HG02840 (cell line): ENCODE data around the gene SCARB1.

Experiments
- ATAC-seq: cut with Tn5 transposase; IDR thresholded peaks from one replicate; pipeline ENCODE4 v1.9.1; 2021; ENCODE audit warnings: mild to moderate bottlenecking, moderate library complexity, moderate number of reproducible peaks; ENCODE audit not compliant: unreplicated experiment, low FRiP score

The SCARB1 gene

DNA sequence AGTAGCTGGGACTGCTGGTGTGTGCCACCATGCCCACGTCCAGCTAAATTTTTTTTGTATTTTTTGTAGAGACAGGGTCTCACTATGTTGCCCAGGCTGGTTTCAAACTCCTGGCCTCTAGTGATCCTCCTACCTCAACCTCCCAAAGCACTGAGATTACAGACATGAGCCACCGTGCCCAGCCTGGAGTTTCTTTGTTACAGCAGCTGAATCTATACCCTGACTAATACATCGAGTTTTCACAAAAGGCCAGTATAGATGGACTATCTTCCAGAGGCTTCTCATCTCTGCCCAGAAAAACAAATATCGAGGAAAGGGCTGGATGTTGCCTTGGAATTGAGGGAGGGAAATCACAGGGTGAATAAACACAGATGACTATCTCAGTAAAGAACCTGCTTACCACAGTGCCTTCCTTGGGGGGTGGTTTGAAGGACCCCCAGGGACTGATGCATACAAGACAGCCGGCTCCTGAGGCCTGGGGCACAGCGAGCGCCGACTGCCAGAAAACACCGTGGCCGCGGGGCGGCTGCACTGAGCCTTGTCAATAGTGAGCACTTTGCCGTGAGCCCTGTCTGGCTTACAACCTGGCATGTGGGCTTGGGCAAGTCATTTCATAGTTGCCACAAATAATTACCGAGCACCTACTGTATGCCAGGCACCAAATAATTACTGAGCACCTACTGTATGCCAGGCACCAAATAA lies 111.9 kb downstream of the SCARB1 start:
- no peak for ATAC-seq

DNA sequence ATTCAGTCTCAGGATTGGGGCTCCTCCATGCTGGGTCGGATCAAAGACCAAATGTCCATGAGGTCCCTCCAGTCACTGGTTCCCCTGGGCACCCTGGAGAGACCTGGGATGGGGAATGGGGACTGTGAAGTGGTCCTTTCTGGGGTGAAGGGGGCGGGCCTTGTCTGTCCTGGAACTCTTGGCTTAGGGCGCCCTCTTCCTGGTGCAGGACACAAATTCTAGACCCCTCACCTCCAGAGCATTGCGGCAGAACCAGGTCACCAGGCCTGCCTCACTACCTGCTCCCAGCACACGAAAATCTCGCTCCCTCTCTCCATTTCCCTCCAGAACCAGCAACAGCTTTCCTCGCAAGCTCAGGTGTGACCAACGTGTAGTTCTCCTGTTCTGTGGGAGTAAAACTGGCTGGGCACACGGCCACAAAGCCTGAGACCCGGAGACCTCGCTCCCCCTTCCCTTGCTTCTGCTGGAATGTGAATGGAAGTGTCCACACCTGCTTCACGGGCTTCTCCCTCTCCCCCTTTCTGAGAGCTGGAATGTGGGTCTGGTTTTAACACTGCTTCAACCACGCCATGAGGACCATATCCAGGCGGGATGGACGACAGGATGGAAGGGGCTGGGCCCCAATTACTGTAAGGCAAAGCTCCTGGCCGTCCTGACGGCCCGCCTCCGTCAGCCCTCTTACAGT lies 112.7 kb downstream of the SCARB1 start:
- ATAC-seq, result no peak

DNA sequence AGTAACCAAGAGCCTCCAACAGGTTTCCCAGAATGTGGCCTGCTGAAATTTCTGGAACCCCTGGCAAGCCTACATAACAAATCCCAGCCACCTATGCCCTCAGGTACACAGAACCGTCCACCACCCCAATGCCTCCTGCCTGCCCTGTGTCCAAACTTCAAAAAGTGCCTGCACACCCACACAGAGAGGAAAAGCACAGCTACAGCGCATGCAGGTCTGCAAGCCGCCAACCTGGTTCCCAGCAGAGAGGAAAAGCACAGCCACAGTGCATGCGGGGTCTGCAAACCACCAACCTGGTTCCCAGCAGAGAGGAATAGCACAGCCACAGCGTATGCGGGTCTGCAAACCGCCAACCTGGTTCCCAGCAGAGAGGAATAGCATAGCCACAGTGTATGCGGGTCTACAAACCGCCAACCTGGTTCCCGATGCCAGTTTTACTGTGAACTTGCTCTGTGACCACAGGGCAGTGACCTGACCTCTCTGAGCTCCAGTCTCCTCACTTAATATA lies 113.5 kb downstream of the SCARB1 start:
- ATAC-seq, result no peak

DNA sequence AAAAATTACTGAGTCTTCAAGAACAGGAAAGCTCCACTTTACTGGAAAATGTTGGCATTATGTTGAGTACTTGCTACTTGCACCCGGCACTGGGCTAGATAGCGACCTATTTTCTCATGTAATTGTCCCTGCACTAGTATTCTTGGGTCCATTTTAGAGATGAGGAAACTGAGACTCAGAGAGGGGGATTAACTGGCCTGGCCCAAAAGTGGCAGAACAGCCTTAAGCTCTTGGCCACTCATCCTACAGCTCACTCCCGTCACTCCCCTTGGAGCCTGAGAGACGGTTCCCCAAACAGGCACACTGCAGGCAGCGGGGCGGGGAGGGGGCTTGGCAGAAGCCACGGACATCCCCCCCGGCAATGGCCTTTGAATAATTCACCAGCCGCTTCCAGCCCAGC lies 113.9 kb downstream of the SCARB1 start:
- no peak for ATAC-seq

DNA sequence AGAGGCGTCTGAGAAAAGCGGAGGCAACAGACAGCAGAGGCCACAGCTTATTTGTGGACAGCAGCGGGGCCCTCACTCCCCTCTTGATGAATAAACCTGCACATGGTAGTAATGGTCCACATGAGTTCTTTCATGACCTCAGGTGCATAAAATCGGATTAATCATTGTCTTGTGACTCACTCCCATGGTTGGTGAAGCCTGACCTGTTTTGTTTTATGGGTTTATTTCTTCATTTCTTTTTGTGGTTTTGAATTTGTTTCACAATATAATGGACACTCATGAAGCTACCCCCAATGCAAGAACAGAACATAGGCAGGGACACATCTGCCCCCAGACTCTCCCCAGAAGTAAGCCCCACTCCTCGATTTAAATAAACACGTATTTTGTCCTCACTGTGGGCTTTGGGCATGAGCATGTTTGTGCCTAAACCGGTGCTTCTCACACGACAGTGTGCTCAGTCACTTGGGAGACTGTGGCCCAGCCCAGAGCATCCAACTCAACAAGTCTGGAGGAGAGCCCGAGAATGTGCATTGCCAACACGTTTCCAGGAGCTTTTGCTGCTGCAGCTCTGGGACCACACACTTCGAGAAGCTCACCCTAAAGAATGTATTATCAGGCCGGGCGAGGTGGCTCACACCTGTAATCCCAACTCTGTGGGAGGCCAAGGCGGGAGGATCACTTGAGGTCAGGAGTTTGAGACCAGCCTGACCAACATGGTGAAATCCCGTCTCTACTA lies 116.1 kb downstream of the SCARB1 start:
- no peak for ATAC-seq

DNA sequence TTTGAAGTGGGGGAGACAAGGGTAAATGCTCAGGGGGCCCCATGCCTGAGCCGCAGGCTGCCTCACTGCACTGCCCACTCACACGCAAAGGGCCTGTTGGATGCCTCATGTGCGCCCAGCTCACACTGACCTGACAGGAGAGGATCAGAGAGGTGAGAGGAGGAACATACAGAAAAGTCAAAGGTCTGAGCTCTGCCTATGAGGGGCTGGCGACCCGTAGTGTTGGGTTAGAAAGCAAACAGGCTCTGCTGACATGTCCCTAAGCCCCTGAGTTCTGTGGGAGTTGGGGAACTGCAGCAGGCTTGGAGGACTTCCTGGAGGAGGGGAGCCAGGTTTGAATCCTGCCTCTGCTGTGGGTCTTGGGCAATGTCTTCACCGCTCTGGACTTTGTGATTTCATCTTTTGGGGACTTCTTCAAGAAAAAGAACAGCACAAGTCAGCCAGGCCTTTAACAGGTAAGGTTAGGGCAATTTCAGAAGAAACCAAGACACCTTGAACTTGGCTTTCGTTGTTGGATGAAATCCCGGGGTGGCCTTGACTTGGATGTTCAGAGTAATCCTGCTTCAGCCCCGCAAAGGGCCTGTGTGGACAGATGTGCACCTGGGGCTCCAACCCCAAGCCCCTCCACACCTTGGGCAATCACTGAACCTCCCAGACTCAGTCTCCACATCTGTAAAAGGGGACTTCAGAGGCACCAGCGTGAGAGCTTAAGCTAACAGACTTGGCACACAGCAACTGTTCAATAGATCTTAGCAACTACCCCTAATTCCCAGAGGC lies 116.8 kb downstream of the SCARB1 start:
- no peak for ATAC-seq

DNA sequence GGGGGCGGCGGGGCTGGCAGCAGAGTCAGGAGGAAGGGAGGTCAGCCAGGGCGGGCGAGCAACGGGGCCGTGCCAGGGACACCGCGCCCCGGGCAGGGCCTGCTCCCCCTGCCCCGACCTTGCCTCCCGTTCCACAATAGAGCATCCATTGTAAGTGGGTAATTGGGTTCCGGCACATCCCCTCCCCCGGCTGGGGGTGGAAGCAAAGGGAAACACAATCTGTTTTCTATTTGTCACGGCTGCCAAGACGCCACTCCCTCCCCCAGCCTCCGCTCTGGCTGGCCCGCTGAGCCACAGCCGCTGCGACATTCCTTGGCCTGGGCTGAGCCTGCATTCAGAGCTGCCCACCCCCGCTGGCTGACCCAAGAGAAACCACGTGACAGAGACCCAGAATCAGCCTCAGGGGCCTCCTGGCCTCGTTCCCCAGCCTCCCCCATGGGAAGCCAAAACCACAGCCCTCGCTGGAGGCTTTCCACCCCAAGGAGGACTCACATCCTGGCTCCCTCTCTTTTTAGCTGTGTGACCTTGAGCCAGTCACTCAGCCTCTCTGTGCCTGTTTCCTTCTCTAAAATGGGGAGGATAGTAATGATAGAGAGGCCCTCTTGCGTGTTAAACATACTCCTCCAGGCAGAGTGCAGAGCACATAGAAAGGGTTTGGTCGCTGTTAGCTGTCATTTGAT lies 117.6 kb downstream of the SCARB1 start:
- ATAC-seq, result no peak

DNA sequence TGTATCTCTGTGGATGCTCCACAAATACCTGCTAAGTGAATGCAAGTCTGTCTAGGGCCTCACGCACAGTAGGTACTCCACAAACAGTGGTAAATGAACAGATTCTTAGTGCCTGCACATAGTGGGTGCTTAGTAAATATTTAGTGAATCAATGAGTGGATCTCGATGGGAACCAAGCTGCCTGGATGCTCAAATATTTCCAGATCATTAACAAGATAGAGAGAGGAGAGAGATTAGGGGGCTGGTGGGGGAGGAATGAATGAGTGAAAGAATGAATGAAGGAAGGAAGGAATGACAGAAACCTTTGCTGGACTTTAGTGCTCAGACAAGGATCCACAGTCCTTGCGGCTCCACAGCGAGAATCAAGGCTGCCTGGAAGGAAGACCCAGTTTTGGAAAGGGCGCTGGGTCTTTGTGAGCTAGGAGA lies 118.2 kb downstream of the SCARB1 start:
- no peak for ATAC-seq

DNA sequence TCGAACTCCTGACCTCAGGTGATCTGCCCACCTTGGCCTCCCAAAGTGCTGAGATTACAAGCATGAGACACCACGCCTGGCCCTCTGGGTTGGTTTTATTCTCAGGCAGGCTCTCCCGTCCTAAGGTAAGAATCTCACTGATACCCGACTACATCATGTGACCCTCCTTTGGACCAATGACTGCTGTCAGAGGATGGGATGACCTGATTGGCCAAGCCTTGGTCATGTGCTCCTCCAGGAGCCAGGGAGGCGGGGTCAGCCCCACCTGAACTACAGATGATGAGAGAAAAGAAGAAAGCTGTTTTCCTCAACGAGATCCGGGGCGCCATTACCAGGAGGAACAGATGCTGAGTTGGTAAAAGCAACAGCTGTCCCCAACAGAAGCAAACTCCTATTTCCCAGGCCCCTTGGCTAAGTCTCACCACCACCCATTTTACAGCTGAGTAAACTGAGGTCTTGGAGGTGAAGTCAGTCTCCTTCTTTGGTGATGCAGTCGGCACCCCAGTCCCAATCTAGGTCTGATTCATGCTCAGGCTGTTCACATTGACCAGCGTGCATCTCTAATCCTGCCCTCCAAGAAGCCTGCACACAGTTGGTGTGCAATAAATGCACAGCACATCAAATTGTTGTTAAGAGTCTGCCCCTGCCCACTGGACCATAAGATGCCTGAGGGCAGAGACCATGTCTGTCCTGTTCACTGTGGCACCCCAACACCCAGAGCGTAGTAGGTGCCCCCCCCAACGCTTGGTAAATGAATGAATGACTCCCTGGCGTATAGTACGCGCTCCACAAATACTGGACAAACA lies 118.8 kb downstream of the SCARB1 start:
- no peak for ATAC-seq

DNA sequence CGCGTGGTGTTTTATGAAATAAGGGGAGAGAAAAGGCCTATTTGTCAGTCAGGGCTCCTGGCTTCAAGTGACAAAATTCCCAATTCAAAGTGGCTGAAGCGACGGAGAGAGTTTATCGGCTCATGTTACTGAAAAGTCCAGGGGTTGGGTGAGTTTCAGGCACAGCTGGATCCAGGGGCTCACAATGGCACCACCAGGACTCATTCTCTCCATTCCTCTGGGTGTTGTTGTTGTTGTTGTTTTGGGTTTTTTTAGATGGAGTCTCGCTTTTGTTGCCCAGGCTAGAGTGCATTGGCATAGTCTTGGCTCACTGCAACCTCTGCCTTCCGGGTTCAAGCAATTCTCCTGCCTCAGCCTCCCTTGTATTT lies 119.4 kb downstream of the SCARB1 start:
- no peak for ATAC-seq

DNA sequence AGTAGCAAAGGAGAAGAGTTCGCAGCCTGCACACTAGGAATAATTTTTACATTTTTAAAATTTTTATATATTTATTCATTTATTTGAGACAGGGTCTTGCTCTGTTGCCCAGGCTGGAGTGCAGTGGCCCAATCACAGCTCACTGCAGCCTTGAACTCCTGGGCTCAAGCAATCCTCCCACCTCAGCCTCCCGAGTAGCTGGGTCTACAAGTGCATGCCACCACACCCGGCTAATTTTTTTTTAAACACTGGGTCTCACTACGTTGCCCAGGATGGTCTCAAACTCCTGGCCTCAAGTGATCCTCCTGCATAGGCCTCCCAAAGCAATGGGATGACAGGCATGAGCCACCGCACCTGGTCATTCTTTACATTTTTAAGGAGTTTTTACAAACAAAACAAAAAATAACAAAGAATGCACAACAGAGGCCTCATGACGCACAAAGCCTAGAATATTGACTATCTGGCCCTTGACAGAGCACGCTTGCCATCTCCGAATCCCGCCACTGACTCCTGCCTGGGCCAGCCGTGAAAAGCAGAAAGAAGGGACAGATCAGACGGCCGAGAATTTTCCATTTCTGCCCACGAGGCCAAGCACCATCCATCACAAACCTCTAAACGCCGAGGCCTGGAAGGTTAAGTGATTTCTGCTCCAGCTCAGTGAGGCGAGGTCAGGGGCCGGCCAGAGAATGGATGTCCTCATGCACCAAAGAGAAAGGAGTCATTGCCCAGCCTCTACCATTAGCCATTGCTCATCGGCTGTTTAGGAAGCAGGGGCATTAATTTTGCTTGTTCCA lies 120.0 kb downstream of the SCARB1 start:
- ATAC-seq, result no peak

DNA sequence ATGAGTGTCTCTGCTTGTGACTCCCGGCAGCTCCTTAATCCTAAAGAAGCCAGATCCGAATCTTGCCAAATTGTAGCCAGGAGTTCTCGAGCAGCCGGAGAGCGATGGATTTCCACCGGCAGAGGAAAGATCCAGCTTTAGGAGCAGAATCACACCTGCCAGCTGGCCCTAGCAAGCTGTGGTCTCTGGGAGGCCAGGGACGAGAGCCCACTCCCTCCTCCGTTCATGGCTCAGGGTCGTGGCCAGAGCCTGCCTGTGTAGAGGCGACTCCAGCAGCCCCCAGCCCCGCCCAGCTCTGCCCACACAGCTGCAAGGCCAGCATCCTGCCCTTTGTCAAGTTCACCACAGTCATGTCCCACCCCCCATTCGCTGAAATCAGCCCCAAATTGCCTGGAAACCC lies 121.0 kb downstream of the SCARB1 start:
- ATAC-seq, result no peak

DNA sequence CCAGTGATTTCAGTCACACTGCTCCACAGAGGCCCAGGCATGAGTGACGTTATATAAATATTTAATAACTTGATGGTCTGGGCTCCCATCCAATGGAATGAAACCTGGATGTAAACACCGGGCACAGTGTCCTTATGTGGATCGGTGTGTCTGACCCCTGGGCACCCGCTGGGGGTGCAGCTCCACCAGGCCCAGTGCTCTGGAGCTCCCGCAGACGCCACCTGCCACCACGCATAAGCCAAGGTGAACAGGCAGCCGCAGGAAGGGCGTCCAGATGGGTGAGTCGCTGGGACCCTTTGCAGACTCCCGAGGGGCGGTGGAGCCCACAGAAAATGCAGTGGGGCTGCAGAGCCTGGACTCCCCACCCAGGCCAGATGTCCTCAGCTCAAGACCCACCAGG lies 121.6 kb downstream of the SCARB1 start:
- ATAC-seq, result no peak

DNA sequence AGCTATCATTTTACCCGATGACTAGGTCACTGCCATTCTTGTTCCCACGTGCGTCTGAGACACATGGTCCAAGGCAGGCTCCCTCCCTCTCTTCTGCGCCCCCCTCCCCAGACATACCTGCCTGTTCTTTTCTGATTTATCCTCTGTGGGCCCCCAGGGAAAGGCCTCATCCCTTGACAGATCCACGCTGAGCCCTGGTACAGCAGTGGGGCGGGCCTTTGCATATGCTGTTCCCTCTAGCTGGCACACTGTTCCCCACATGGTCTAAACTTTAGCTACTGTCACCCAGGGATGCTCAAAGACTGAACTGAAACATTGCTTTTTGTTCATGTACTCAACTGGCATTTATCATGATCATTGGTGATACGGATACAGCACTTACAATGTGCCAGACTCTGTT lies 122.5 kb downstream of the SCARB1 start:
- no peak for ATAC-seq

DNA sequence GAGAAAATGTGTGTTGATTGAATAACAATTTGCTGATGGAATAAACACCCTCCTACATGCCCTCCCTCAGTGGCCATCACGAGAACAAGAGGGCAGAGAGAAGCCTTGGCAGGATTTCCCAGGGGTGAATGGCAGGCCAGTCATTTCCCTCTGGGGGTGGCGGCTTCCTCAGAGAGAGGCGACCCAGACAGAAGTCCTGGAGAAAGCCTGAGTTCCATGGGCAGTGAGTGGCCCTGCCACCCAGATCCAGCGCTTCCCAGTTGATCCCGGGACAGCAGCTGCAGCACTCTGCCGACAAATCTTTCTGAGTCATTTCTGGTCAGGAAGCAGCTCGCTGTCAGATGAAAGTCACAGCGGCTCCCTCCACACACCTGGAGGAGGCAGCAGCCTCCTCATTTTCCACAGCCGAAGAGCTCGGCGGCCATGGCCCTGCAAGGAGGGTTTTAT lies 123.0 kb downstream of the SCARB1 start:
- ATAC-seq, result no peak

DNA sequence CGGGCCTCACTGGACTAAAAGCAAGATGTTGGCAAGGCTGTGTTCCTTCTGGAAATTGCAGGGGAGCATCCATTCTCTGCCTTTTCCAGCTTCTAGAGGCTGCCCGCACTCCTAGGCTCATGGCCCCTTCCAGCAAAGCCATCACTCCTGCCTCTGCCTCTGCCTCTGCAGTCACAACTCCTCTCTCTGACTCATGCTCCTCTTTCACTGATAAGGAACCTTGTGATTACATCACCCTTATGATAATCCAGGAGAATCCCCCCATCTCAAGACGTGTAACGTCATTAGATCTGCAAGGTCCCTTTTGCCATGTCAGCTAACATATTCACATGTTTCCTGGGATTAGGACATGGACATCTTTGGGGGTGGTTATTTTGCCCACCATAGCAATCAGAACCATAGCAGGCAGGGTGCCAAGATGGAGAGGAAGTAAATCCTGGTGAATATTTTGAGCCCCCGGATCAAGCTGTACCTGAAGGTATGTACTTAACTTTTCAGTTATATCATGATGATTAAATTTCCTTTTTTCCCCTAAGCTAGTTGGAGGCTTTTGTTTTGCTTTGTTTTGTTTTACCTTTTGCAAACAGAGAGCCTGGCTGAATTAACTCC lies 123.6 kb downstream of the SCARB1 start:
- ATAC-seq, result no peak

DNA sequence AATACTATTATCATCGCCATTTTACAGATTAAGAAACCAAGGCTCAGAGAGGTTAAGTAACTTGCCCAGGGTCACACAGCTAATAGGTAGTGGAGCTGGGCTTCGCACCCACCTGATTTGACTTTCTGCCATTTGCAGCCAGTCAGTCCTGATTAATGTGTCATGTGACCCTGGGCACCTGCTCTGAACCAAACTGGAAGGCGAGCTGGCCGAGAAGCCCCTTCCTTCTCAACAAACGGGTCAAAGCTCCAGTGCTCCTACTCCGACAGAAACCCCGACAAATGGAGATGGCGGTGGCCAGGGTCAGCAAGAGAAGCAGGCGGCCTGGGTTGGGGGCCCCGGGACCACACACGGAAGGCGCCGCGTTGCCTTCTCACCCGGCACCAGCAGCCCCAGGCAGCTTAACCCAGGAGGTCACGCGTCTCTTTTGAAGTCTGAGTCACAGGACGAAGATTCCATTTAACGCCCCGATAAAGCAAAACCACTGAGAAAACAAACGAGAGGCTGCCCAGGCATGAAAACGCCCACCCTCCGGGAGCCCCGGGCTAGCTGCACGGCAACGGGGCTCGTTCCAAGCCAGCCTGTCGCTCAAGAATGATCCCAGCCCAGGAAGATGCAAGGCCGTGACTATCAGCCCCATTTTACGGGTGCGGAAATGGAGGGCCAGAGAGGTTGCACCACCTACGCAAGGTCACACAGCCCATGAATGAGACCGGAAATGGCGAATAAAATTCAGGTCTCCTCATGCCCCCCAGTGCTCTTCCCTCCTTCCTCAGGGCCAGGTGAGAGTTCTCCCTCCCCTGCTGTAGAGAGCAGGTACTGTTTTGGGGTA lies 124.8 kb downstream of the SCARB1 start:
- no peak for ATAC-seq
